ENCODE data around the gene TRMO.

Gene TRMO

DNA sequence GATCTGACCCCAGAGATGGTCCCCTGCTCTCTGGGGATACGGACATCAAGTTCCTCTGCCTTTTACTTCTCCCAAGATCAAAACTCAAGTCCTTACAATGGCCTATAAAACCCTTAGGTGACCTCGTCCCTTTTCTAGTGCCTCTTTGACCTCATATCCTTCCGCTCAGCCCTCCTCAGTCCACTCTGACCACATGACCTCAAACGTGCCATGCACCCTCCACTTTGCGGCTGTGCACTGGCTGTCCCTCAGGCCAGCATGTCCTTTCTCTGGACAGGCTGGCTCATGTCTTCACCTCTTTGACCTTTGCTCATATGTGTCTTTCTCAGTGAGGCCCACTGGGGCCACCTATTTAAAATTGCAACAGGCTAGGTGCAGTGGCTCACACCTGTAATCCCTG lies 14.7 kb downstream of the TRMO start:
- H3K36me3 ChIP-seq (replicated peaks; ENCODE audit: low read depth, low read length), result peaks cover 17% of the 10 kb centered on the region
- no peaks in the 10 kb centered on the region for H3K4me1 ChIP-seq (ENCODE audit: low read length)
- H3K9me3 ChIP-seq (ENCODE audit: insufficient read depth, low read length), result no peaks in the 10 kb centered on the region
- no peak for TF ChIP-seq EZH2phosphoT487 (IDR thresholded peaks at IDR 0.05; ENCODE audit: low read depth)
- no peak overlapping the region for H2AFZ ChIP-seq (ENCODE audit: low read depth, low read length)
- no peak overlapping the region for H3K4me2 ChIP-seq (ENCODE audit: low read length)
- 0 out of 2 replicates have a peak, but pooled peaks cover 2% of the 10 kb centered on the region for H3K79me2 ChIP-seq (ENCODE audit: low read length)
- no peak overlapping the region for H3K9ac ChIP-seq (ENCODE audit: low read length)
- no peak overlapping the region for H3K27ac ChIP-seq (ENCODE audit: low read length)
- no peaks in the 10 kb centered on the region for H4K20me1 ChIP-seq (ENCODE audit: insufficient read depth, low read length)
- no peak overlapping the region for H3K4me3 ChIP-seq (ENCODE audit: low read length)
- H3K27me3 ChIP-seq (ENCODE audit: low read depth, low read length), result no peaks in the 10 kb centered on the region

GRCh38 chr9:97907046-97907445 lies 15.3 kb downstream of the TRMO start:
- H3K27ac ChIP-seq (ENCODE audit: low read length), result no peak overlapping the region
- no peaks in the 10 kb centered on the region for H3K9me3 ChIP-seq (ENCODE audit: insufficient read depth, low read length)
- H2AFZ ChIP-seq (ENCODE audit: low read depth, low read length), result no peak overlapping the region
- H3K4me1 ChIP-seq (ENCODE audit: low read length), result no peaks in the 10 kb centered on the region
- peaks cover 13% of the 10 kb centered on the region for H3K36me3 ChIP-seq (replicated peaks; ENCODE audit: low read depth, low read length)
- no peak overlapping the region for H3K4me3 ChIP-seq (ENCODE audit: low read length)
- H3K4me2 ChIP-seq (ENCODE audit: low read length), result no peak overlapping the region
- no peaks in the 10 kb centered on the region for H4K20me1 ChIP-seq (ENCODE audit: insufficient read depth, low read length)
- H3K79me2 ChIP-seq (ENCODE audit: low read length), result 0 out of 2 replicates have a peak, but pooled peaks cover 2% of the 10 kb centered on the region
- no peak overlapping the region for H3K9ac ChIP-seq (ENCODE audit: low read length)
- H3K27me3 ChIP-seq (ENCODE audit: low read depth, low read length), result no peaks in the 10 kb centered on the region
- TF ChIP-seq CTCF (IDR thresholded peaks at IDR 0.05; ENCODE audit: low read depth, low read length) (no peak), EZH2phosphoT487 (IDR thresholded peaks at IDR 0.05; ENCODE audit: low read depth) (no peak)

DNA sequence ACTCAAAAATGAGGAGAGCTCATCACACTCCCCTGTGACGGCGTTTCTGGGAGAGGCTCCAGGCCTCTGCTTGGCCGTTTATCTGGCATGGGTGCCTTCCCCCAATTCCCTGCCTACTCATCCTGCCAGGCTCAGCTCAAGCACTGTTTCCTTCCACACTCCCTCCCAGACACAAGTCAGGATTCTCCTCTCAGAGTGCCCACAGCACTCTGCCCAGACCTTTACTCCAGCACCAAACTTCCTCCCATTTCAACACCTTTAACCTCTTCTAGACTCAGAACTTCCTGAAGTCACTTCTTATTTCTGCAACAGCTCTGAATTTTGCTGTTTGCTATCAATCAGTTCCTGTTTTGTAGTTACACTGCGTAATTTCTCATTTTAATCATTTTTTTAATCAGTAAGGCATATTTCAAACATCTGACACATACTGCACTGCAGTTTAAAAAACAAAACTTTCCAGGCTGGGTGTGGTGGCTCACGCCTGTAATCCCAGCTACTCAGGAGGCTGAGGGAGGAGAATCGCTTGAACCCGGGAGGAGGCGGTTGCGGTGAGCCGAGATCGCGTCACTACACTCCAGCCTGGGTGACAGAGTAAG lies 16.0 kb downstream of the TRMO start:
- Histone ChIP-seq H3K4me3 (ENCODE audit: low read length) (no peak overlapping the region), H3K27me3 (ENCODE audit: low read depth, low read length) (no peaks in the 10 kb centered on the region), H4K20me1 (ENCODE audit: insufficient read depth, low read length) (no peaks in the 10 kb centered on the region), H3K79me2 (ENCODE audit: low read length) (0 out of 2 replicates have a peak, but pooled peaks cover 2% of the 10 kb centered on the region), H3K27ac (ENCODE audit: low read length) (no peak overlapping the region), H3K9ac (ENCODE audit: low read length) (no peak overlapping the region), H3K36me3 (replicated peaks; ENCODE audit: low read depth, low read length) (peaks cover 9% of the 10 kb centered on the region), H3K4me1 (ENCODE audit: low read length) (no peaks in the 10 kb centered on the region), H2AFZ (ENCODE audit: low read depth, low read length) (no peak overlapping the region), H3K9me3 (ENCODE audit: insufficient read depth, low read length) (no peaks in the 10 kb centered on the region), H3K4me2 (ENCODE audit: low read length) (no peak overlapping the region)
- TF ChIP-seq CTCF (IDR thresholded peaks at IDR 0.05; ENCODE audit: low read depth, low read length) (no peak), EZH2phosphoT487 (IDR thresholded peaks at IDR 0.05; ENCODE audit: low read depth) (no peak)

- Histone ChIP-seq H2AFZ (ENCODE audit: low read depth, low read length) (no peak overlapping the region), H3K4me2 (ENCODE audit: low read length) (no peak overlapping the region), H3K79me2 (ENCODE audit: low read length) (0 out of 2 replicates have a peak, but pooled peaks cover 2% of the 10 kb centered on the region), H3K27me3 (ENCODE audit: low read depth, low read length) (no peaks in the 10 kb centered on the region), H3K36me3 (replicated peaks; ENCODE audit: low read depth, low read length) (peaks cover 3% of the 10 kb centered on the region), H4K20me1 (ENCODE audit: insufficient read depth, low read length) (no peaks in the 10 kb centered on the region), H3K4me3 (ENCODE audit: low read length) (no peak overlapping the region), H3K4me1 (ENCODE audit: low read length) (no peaks in the 10 kb centered on the region), H3K27ac (ENCODE audit: low read length) (no peak overlapping the region), H3K9ac (ENCODE audit: low read length) (no peak overlapping the region), H3K9me3 (ENCODE audit: insufficient read depth, low read length) (no peaks in the 10 kb centered on the region)
- no peak for TF ChIP-seq CTCF (IDR thresholded peaks at IDR 0.05; ENCODE audit: low read depth, low read length)
- no peak for TF ChIP-seq EZH2phosphoT487 (IDR thresholded peaks at IDR 0.05; ENCODE audit: low read depth)
Observed at GRCh38 chr9:97905228-97905627, 17.1 kb downstream of the TRMO start.

Measured in OCI-LY3 (cell line).